ENCODE measurements around the gene CLNK. TPM values are rescaled to one million over a fixed set of nuclear protein-coding genes. Genes with fewer than 3 reads are reported as not detected.

The CLNK gene
- total RNA-seq, 1 donor from 2014 or later, result not detected

GRCh38 chr4:10691651-10692050, 7.1 kb upstream of the CLNK start:
- H3K27ac ChIP-seq, result peak overlapping the region in 1 of 2 donors; percentile 45
- intact Hi-C loops (cut with DNase I), result no loop called here

GRCh38 chr4:10690185-10690907, 5.8 kb upstream of the CLNK start:
- Histone ChIP-seq H3K36me3 (no peaks in the 10 kb centered on the region), H3K4me3 (no peak overlapping the region), H3K4me1 (peaks cover 0 to 2% of the 10 kb centered on the region in 2 donors), H3K27ac (no peak overlapping the region), H3K9me3 (no peaks in the 10 kb centered on the region), H3K27me3 (no peaks in the 10 kb centered on the region)
- intact Hi-C loops (cut with DNase I), result no loop called here
- no peak for DNase-seq (ENCODE audit: low spot score in 2 of 2)
- TF ChIP-seq CTCF (IDR thresholded peaks at IDR 0.05), result no peak

More at GRCh38 chr4:10691651-10692050, 7.1 kb upstream of the CLNK start:
- H3K9me3 ChIP-seq, result no peaks in the 10 kb centered on the region
- no peak overlapping the region for H3K4me3 ChIP-seq
- H3K4me1 ChIP-seq, result peaks cover 0 to 2% of the 10 kb centered on the region in 2 donors
- TF ChIP-seq CTCF (IDR thresholded peaks at IDR 0.05), result no peak
- no peaks in the 10 kb centered on the region for H3K27me3 ChIP-seq
- no peaks in the 10 kb centered on the region for H3K36me3 ChIP-seq
- no peak for DNase-seq (ENCODE audit: low spot score in 2 of 2)

- TF ChIP-seq CTCF (IDR thresholded peaks at IDR 0.05), result no peak
- intact Hi-C loops (cut with DNase I), result no loop called here
- no peak for DNase-seq (ENCODE audit: low spot score in 2 of 2)
Observed at GRCh38 chr4:10688846-10689245, 4.3 kb upstream of the CLNK start.

GRCh38 chr4:10688022-10688421, 3.5 kb upstream of the CLNK start:
- no peak for TF ChIP-seq CTCF (IDR thresholded peaks at IDR 0.05)
- Histone ChIP-seq H3K36me3 (no peaks in the 10 kb centered on the region), H3K27ac (no peak overlapping the region), H3K4me3 (no peak overlapping the region), H3K9me3 (no peaks in the 10 kb centered on the region), H3K27me3 (no peaks in the 10 kb centered on the region), H3K4me1 (peaks cover 0 to 2% of the 10 kb centered on the region in 2 donors)
- intact Hi-C loops (cut with DNase I), result no loop called here
- no peak for DNase-seq (ENCODE audit: low spot score in 2 of 2)

More at GRCh38 chr4:10688846-10689245, 4.3 kb upstream of the CLNK start:
- peaks cover 0 to 2% of the 10 kb centered on the region in 2 donors for H3K4me1 ChIP-seq
- H3K27me3 ChIP-seq, result no peaks in the 10 kb centered on the region
- H3K4me3 ChIP-seq, result no peak overlapping the region
- no peaks in the 10 kb centered on the region for H3K36me3 ChIP-seq
- H3K9me3 ChIP-seq, result no peaks in the 10 kb centered on the region
- no peak overlapping the region for H3K27ac ChIP-seq

GRCh38 chr4:10687526-10687925, 3.0 kb upstream of the CLNK start:
- no peak for TF ChIP-seq CTCF (IDR thresholded peaks at IDR 0.05)
- Histone ChIP-seq H3K4me3 (no peak overlapping the region), H3K9me3 (no peaks in the 10 kb centered on the region), H3K27me3 (no peaks in the 10 kb centered on the region), H3K4me1 (no peaks in the 10 kb centered on the region), H3K27ac (no peak overlapping the region), H3K36me3 (no peaks in the 10 kb centered on the region)
- DNase-seq (ENCODE audit: low spot score in 2 of 2), result no peak
- intact Hi-C loops (cut with DNase I), result no loop called here
